Cortex of kidney (tissue), 1 donor: ENCODE measurements around the gene WASF3.

Experiments
- DNase-seq: peaks from one replicate; lab custom pipeline; 2025; lab: John Stamatoyannopoulos, UW

The WASF3 gene

DNA sequence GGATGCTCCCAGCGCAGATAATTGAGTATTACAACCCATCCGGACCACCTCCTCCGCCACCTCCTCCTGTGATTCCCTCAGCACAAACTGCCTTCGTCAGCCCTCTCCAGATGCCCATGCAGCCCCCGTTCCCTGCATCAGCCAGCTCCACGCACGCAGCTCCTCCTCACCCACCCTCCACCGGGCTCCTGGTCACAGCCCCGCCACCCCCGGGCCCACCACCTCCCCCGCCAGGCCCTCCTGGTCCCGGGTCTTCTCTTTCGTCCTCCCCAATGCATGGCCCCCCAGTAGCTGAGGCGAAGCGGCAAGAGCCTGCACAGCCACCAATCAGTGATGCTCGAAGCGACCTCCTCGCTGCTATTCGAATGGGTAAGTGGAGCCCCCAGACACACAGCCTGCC lies 125.1 kb downstream of the WASF3 start:
- DNase-seq: no peak

DNA sequence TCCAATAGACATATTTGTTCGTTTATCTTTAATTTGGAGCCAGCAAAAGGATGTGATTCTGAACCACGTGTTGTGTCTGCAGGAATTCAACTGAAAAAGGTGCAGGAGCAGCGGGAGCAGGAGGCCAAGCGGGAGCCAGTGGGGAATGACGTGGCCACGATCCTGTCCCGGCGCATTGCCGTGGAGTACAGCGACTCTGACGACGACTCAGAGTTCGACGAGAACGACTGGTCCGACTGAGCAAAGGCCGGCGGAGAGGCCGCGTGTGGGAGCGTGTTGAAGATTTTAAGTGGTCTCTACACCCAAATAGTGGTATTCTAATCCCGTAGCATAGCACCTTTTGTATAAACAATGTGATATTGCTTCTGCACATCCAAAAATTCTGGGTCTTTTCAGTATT lies 128.1 kb downstream of the WASF3 start:
- DNase-seq: no peak

DNA sequence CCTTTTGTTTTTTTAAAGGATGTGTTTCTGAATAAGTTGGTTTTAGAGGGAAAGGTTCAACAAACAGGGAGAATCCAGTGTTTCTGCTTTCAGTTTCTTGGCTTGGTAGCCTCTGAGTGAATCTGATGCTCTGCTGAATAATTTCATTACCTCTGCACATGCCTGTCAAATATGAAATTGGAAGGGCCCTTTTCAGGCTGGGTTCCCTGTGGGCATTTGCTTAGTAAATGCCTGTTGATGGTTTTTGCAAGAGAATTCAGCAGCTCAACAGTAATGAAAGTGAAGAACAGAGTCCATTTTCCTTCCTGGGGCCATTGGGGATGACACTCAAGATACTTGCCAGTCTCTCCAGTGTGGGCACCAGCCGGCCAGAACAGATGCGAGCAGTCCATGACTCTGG lies 128.8 kb downstream of the WASF3 start:
- DNase-seq: no peak

DNA sequence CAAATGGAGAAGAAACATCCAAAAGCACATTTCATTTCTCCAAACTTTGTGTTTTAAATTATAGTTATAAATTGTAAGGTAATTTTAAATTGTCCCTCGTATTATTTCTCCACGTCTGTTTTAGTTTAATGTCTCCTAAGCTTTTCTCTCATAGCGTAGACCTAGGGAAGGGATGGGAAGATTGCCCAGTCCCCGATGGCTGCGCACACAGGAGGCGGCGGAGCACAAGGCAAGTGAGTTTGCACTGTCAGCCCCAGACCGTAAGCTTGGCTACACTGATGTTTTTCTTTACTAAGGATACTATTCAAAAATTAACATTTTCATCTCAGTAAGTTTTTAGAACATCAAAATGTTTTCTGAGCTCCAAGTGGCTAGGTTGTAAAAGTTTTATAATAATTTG lies 130.8 kb downstream of the WASF3 start:
- DNase-seq: no peak

DNA sequence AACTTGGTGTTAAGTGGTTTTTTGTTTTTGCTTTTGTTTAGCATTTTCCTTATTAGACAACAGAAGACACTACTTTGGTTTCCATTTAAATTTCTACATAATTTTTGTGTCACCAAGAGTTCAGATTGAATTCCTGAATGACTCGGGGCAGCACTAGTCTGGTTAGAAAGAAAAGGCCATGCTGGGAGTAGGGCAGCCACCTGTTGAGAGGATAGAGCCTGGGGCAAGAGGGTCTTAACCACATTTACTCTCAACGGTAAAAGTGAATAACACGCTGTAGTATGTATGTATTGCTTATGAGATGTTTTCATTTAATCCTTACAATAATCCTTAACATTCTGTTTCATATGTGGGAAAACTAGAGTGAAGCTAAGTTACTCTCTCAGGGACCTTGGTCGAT lies 131.5 kb downstream of the WASF3 start:
- DNase-seq: no peak

DNA sequence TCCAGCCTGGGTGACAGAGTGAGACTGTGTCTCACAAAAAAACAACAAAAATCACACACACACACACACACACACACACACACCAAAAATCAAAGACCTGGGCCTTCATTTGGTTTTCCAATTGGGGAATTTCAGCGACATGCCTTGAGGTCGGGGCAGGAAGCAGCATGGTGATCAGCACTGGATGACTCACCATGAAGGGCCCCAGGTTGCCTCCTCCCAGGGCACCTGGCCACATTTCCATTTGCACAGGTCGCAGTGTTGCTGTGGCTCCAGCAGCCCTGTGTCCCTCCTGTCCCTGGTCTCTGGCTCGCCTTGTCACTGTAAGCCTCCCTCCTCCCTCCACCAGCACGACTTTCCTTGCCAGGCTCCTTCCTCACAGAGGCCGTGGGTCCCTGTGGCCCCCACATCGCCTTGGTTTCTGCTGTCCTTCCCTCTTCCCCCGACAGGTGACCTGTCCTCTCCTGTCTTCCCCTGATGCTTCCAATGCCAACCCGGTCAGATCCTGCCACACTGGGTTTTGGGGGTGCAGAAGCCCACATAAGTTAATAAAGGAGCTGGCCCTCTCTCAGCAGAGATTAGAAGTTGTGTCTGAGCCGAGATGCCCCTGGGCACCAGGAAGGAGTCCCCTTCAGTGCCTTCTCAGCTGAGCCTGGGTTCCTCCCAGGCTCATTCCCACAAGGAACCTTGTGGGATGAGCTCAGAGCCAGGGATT lies 136.4 kb downstream of the WASF3 start:
- DNase-seq: no peak

DNA sequence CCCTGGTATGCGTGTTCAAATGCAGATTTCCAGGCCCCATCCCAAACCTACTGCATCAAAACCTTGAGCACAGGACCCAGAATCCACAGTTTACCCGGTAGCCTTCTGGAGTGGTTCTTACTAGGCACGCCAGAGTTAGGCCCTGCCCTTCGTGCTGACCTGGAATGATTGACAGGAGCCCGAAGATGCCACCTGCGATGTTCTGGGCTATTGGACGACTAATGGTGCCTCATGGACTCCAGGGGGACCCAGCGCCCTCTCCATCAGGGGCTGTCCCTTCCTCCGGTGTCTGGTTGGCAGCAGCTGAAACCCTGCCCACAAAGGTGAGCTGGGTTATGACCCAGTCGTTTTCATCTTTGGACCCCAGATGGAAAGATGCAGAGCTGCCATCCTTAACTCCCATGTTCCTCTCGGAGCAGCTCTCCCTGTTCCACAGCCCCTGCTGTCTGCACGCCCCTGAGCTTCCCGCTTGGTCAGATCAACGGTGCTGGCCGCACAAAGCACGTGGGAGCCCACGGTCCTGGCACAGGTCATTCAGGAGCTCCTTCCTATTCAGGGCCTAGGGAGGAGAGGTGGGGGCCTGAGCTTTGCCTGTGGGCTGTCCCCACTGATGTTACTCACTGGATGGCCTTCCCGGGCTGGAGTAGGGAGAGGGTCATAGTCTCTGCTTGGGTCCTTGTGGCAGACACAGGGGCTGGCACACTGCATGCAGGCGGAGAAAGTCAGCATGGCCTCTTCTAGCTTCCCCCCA lies 137.3 kb downstream of the WASF3 start:
- no peak for DNase-seq

DNA sequence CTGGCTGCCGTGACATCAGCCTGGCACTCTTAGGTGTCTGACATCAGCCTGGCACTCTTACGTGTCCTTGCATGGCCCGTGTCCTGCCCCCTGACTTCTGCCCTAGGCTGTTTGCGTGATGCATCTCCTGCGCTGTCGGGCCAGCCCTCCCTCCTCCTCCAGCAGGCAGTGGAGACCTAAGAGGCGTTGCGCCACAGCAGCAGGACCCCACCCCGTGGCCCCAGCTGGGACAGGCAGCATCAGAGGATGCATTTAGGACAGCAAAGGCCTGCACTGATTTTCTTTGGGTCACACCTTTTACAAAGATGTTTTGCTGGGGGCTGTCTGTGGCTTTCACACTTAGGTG lies 137.8 kb downstream of the WASF3 start:
- no peak for DNase-seq

DNA sequence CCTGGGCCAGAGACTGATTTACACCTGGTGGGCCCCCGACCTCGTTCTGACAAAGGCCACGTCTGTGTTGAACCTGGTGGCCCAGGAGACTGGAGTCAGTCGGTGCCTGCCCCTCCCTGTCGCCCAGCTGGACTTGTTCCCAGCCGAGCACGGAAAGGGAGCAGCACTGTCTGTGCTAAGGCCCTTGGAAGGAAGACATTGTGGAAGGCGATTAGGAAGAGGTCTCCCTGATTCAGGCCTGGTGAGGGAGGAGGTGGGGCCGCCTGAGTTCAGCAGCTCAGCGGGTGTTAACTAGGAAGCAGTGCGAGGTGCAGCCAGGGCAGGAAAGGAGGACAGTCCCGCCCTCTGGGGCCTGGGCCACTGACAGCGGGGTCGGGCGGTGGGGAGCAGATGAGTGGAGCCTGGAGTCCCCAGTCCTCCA lies 138.4 kb downstream of the WASF3 start:
- no peak for DNase-seq

DNA sequence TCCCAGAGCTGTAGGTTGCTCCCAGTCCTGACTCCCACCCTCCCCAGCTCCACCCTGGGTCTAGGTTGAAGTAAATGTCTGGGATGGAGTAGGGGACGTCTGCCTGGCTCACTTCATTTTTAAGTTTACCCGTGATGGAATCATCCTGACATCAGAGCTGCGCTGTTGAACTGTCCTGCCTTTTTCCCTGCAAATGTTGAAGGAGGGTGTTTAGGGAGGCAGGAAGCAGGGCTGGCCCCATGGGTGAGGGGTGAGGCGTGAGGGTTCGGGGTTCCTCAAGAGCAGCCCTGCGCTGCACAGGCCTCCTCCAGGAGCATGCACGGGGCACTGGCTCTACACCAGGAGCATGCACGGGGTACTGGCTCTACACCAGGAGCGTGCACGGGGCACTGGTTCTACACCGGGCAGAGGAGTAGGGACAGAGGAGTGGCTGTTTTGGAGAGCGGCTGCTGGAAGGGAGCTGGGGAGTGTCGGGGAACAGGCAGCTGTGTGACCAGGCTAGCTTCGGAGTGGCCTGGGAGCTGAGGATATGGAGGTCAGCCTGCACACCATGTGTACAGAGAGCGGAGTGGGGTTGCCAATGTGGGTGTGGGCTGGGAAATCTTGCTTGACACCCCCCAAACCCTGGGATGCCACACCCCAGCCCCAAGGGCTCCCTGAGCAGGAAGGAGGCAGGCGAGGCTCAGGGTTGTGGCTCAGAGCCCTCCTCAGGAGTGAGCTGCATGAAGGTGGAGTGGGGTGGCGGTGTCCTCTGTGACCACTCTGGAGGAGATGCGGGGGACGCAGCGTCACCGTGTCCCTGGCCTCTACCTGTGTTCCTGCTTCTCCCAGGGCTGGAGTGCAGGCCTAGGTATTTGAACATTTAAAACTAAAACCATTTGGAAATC lies 139.8 kb downstream of the WASF3 start:
- DNase-seq: no peak

DNA sequence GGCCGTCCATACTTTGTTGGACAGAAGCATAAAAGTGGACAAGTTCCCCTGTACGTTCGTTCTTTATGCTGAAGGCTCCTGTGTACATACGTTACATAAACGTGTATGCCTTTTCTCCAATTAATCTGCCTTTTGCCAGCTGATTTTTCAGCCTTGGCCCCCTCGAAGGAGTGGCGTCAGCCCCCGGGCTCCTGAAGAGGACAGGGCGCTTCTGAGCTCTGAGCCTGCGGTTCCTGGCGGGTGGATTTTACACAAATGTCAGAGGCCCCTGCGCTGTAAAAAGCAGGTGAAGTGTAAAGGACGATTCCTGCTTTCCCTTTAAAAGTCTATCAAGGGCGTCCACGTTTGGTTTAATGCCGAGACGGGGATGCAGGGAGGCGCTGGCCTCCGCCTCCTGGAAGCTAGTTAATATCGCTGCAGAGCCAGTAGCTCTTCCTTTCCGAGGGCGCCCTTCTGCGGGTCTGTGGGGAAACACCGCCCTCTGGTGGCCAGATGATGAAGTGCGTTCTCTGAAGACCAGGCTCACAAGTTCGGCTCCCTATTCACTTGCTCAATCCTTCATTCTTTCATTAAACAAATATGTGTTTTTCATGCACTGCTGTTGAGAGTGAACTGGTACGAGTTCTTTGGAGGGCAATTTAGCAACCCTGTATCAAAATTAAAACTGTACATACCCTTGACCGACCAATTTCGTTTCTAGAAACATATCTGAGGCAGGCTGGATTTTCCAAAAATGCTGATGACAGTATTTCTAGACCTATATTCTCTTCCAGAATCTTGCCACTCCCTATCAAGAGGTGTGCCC lies 141.1 kb downstream of the WASF3 start:
- no peak for DNase-seq

DNA sequence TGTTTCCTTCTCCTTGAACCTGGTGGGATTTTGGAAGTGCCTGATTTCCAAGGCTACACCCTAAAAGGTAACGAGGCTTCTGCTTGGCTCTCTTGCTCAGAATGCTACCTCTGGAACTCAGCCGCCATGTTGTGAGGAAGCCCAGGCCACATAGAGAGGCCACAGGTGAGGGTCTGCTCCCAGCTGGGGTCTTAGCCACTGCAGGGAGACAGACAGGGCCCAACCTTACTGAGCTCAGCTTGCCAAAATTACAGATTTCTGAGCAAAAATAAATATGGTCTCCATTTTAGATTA lies 141.7 kb downstream of the WASF3 start:
- DNase-seq: no peak

DNA sequence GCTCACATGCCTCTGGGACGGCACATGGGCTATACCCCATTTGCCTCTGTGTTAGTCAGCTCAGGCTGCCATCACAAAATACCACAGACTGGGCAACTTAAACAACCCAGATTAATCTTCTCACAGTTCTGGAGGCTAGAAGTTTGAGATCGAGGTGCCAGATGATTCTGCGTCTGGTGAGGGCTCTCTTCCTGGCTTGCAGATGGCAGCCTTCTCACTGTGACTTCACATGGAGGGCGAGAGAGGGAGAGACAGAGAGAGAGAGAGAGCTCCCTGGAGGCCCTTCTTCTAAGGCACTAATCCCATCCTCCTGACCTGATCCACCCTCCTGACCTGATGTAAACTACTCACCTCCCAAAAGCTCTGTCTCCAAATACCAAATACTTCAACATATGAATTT lies 148.1 kb downstream of the WASF3 start:
- no peak for DNase-seq

DNA sequence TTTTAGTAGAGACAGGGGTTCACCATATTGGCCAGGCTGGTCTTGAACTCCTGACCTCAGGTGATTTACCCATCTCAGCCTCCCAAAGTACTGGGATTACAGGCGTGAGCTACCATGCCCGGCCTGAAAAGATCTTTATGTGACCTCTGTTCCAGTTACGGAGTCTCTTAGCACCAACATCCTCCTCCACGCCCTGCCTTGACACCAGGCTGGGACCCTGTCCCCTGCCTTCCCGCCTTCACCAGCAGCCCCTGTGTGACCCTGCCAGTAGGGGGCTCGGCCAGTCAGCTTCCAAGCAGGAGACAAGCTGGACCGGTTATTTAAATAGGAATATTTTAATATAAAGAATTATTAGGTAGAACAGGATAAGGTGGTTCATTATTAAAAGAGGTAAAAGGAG lies 148.9 kb downstream of the WASF3 start:
- no peak for DNase-seq

DNA sequence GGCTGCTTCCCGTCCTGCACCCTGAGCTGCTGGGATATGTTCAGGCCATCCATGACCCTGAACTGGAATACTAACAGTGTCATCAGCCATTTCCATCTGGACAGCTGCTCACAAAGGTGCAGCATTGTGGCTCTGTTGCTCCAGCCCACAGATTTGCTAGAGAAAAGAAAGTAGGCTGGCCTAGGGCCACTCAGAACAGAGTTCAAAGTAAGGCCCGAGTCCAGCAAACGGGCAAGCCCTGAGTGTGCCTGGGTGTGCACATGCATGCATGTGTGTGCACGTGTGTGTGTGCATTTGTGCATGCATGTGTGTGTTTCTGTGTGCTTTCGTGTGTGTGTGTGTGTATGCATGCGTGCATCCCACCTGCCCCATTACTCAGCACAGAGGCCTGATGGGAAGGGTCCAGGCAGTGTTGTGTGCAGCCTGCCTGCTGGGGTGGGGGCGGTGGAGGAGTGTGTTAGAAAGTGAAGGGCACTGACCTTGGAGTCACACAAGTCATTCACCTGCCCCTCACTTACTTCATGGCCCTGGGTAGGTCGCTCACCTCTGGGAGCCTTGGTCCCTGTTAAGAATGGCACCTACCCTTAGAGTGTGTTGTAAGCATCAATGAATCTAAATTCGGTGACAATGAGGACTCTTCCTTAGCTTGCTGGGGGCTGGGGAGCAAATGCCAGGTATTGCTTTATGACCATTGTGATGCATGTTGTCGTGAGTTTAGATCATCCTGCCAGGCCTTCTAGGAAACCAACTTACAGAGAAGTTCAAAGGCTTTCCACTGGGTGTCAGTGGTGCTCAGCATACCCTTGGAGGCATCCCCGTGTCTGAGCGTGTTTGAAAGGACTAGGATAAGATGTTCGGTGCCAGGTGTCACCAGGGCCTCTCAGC lies 149.9 kb downstream of the WASF3 start:
- no peak for DNase-seq

DNA sequence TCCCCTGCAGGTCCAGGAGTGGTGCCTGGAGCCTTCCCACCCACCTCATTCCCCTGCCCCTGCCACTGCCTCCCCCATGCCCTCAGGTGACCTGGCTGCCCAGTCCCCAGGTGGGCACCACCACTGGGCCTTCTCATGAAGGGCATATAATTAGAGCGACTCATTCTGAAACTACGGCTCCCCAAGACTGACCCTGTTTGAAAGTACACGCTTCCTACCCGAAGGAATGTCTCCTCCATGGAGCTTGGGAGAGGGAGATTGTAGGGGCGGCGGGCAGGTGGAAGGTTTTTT lies 150.5 kb downstream of the WASF3 start:
- no peak for DNase-seq

DNA sequence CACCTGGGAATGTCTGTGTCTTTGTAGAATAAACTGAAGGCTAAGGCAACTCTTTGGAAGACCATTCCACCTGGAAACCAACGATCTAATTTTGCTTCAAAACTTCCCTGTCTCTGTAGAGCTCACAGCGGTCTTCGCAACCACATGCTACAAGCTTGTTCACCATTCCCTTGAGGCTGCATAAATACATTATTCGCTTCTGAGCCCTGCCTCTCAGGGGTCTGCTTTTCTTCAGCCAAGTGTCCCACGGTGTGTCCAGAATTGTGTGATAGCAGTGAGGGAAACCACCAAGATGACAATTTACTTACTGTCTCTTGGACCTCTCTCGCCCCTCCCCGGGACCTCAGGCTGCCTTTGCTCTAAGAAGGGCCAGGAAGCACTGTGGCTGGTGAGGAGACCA lies 152.0 kb downstream of the WASF3 start:
- DNase-seq: no peak

DNA sequence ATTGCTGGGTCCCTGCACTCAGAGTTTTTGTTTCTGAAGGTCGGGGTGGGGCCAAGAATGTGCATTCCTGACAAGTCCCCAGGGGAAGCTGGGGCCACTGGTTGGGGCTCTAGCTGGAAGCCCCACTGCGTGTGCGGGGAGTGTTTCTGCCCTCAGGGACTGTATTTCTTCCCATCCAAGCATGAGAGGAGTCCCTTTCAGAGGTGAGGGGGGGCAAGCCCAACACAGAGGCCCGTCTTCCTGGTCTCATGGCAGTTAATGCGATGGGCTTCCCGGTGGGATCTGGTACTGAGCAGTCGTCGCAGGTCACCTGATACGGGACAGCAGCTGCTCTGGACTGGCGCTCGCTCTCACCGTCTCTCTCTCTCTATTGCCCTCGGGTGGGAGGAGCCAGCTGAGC lies 152.7 kb downstream of the WASF3 start:
- DNase-seq: no peak

DNA sequence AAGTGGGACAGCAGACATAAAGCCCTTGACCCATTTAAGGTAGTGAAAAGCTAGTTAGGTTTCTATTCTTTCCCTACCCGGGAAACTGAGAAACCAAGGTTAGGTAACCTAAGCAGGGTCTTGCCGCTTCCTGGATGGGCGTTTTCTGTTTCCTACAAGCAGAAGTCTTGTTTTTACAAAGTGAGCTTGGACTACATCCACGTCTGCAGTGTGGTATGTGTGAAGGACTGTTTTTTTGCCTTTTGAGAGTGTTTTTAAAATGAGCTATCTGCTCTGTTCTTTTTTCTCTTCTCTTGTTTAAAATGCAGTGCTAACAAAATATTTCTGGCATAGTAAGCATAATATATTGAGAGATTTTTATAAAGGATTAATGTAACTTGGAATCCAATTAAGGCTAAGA lies 153.7 kb downstream of the WASF3 start:
- no peak for DNase-seq

DNA sequence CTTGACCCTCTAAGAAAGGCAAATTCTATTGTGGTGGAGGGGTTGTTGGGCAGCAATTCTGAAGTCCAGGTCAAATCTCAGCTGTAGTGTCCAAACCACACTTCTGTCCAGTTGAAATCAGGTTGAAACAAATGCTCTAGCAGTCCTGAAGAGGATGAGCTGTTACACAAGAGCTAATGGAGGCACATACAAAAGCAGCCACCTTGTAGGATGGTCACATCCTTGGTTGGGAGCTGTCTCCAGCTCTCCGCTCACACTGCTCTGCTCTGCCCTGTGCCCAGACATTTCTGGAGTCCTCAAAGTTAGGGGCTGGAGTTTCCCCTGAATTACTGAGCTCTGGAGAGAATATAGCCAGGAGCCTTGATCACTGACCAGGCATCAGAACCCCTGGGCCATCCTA lies 155.9 kb downstream of the WASF3 start:
- DNase-seq: no peak

DNA sequence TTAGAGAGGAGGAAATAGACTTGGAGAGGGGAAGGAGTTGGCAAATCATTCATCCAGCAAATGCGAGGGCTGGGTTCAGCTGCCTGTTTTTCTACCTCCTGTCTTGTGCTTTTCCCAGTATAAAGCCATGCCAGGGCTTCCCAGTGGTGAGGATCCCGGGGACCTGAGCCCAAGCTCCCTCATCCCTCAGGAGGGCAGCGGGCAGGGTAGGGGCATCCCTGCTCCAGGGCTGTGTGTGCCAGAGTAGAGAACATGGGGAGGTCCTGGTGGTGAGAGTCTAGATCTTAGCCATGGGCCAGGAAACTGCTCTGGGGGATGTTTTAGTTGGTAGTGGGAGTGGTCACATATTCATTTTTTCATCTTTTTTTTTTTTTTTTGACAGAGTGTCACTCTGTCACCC lies 159.5 kb downstream of the WASF3 start:
- no peak for DNase-seq

DNA sequence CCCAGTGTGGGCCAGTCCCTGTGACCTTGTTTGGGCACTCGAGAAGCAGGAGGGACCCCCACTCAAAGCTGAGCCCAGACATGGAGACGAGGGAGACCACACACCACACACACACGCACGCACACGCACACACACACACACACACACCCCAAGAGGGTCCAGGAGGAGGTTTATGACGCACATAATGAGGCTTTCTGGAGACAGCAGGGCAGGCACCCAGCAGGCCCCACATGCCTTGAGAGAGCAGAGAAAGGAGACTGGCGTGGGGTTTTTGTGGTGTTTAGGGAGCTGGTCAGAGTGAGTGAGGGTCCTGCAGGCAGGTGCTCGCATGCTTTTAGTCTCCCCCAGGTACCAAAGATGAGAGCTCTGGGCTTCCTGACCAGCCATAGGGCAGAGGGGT lies 160.7 kb downstream of the WASF3 start:
- no peak for DNase-seq
